Left lung (tissue), 10 donors: Measurements from ENCODE around the gene BBX. TPM values are rescaled to one million over a fixed set of nuclear protein-coding genes. Genes with fewer than 3 reads are reported as not detected.

Experiments
- ATAC-seq: fragments of 200-7000 bp; cut with Tn5 transposase; one replicate; pipeline ENCODE4 v1.9.1; 2020; ENCODE audit warnings: moderate library complexity
- DNase-seq, 4 donors: peaks; one replicate each; pipeline ENCODE4 v3.0.0-alpha.2; 2013 to 2020
- H3K27ac ChIP-seq, 2 donors: fragments of 200-600 bp; sonication (generic) in 1 of 2; one replicate each; pipeline versions ENCODE4 v1.5.0 to v1.8.0; 2020 to 2021
- H3K27me3 ChIP-seq, 2 donors: fragments of 200-600 bp; sonication (generic) in 1 of 2; one replicate each; pipeline versions ENCODE4 v1.5.0 to v1.8.0; 2020 to 2021
- H3K36me3 ChIP-seq, 2 donors: fragments of 200-600 bp; sonication (generic) in 1 of 2; one replicate each; pipeline versions ENCODE4 v1.5.0 to v1.8.0; 2020 to 2021
- H3K4me1 ChIP-seq, 2 donors: fragments of 200-600 bp; one replicate each; pipeline ENCODE4 v1.8.0; 2021
- H3K4me3 ChIP-seq, 2 donors: fragments of 200-600 bp; sonication (generic) in 1 of 2; one replicate each; pipeline versions ENCODE4 v1.5.0 to v1.8.0; 2020 to 2021; ENCODE audit warnings: mild to moderate bottlenecking in 1 of 2
- H3K9me3 ChIP-seq, 2 donors: fragments of 200-600 bp; sonication (generic) in 1 of 2; one replicate each; pipeline versions ENCODE4 v1.5.0 to v1.8.0; 2020 to 2021
- intact Hi-C, 2 donors: fragments of 100-400 bp; cut with DNase I; formaldehyde crosslinking; loops; one replicate each; pipeline versions ENCODE4 v1.11.2 to v1.14.2; 2022
- polyA plus RNA-seq, 6 donors: library from polyadenylated mRNA; unstranded; fragments of 120-200 nt; gene quantifications; one replicate each; pipeline ENCODE4 v1.2.1, GENCODE V29; 2013; ENCODE audit not compliant: insufficient read length in 6 of 6
- total RNA-seq, 2 donors: library from RNA; stranded (reverse); fragmentation: NEBNext Ultra II Directional; extraction: Animal tissue kit (Norgen Biotek cat#: 25700); gene quantifications; one replicate each; pipeline ENCODE4 v1.2.1, GENCODE V29; 2021
- TF ChIP-seq, protein P1 (sequence below), 2 donors: fragments of 200-600 bp; sonication (generic) in 1 of 2; IDR thresholded peaks; one replicate each; pipeline versions ENCODE4 v1.5.0 to v1.8.0; 2021; ENCODE audit warnings: antibody characterized with exemption in 2 of 2
- donor health status: DM: no; HTN: yes; CAD: no.
- donor health status: DM: no; HTN: no; CAD: no.

BBX gene
- total and polyA plus RNA-seq, 8 donors, result 43.0 to 67.1 (median 53.3) TPM

DNA sequence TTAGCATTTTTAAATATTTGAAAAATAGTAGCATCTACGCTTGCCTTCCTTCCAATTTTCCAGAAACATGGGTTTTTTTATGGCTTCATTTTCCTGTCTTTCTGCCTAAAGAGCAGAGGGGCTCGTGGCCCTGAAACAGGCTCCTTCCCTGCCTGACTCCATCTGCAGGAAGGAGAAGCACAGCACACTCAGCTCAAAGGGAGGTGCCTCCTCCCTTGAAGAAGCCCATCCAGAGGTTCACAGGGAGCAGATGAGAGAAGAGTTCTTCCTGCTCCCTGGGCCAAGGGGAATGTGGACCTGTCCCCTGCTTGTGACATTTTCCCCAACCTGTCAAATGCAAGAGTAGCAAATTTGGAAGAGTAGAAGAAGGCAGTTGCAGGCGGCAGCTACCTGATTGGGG is 55.8 kb downstream of the BBX start:
- TF ChIP-seq, protein P1, sequence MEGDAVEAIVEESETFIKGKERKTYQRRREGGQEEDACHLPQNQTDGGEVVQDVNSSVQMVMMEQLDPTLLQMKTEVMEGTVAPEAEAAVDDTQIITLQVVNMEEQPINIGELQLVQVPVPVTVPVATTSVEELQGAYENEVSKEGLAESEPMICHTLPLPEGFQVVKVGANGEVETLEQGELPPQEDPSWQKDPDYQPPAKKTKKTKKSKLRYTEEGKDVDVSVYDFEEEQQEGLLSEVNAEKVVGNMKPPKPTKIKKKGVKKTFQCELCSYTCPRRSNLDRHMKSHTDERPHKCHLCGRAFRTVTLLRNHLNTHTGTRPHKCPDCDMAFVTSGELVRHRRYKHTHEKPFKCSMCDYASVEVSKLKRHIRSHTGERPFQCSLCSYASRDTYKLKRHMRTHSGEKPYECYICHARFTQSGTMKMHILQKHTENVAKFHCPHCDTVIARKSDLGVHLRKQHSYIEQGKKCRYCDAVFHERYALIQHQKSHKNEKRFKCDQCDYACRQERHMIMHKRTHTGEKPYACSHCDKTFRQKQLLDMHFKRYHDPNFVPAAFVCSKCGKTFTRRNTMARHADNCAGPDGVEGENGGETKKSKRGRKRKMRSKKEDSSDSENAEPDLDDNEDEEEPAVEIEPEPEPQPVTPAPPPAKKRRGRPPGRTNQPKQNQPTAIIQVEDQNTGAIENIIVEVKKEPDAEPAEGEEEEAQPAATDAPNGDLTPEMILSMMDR (IDR thresholded peaks at IDR 0.05), result no peak
- no peaks in the 10 kb centered on the region for H3K9me3 ChIP-seq
- no peaks in the 10 kb centered on the region for H3K36me3 ChIP-seq
- no peak overlapping the region for H3K27ac ChIP-seq
- peaks cover 0 to 5% of the 10 kb centered on the region in 2 donors for H3K4me1 ChIP-seq
- intact Hi-C loops, result no loop called here
- no peak overlapping the region for H3K4me3 ChIP-seq
- H3K27me3 ChIP-seq, result no peaks in the 10 kb centered on the region
- DNase-seq, result no peak
- no peak for ATAC-seq

DNA sequence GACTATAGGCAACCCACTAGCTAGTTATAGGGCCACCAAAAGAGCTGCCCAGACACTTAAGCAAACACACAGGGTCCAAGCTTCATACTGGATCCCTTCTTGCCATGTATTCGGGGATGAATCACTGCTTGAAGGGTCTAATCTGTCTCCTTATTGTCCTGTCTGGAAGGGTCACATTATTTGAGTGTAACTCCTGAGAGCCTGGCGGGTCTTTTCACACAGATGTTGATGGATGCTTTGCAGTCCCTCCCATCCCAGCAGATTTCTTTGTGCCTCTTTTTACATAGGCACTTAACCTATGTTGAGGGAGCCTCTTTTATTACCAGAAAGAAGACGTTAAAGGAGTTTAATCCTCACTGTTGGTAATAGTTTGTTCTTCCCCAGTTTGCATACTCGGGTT is 56.6 kb downstream of the BBX start:
- TF ChIP-seq, protein P1 (IDR thresholded peaks at IDR 0.05), result no peak
- Histone ChIP-seq H3K4me1 (peaks cover 0 to 5% of the 10 kb centered on the region in 2 donors), H3K27me3 (no peaks in the 10 kb centered on the region), H3K4me3 (no peak overlapping the region), H3K9me3 (no peaks in the 10 kb centered on the region), H3K27ac (no peak overlapping the region), H3K36me3 (no peaks in the 10 kb centered on the region)
- no peak for DNase-seq
- ATAC-seq, result no peak
- intact Hi-C loops, result no loop called here

DNA sequence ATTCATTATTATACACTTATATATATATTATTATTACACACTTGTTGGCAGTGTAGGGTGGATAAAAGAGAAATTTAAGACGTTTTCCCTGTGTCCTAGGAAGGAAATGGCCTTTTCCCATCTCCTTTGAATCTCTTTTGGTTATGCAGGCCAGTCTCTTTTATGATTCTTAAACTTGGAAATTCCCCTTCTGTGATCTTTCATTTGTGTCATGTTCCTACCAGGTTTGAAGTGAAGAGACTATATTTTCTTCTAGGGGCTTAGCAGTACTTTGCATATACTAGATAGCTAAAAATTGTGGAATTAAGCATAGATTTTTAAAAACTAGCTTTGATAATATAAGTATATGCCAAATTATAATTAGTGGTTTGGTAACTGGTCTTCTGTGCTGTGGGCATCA is 58.5 kb downstream of the BBX start:
- TF ChIP-seq, protein P1 (IDR thresholded peaks at IDR 0.05), result no peak

DNA sequence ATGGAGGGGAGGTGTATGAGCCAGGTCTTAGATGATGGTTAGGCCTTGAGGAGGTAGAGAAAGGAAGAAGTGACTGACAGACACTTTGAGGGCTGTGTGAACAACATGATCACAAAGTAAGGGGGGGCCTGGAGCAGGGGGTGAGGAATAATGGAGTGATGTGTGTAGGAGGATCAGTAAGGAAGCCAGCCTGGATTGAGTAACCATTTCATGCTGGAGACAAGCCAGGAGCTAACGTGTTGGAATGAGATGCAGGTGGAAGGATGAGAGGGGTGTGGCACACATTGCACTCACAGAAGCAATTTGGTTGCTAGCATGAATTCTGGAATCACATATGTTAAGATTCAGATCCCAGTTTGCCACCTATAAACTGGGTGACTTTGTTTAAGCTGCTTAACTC is 65.5 kb downstream of the BBX start:
- no peak for ATAC-seq
- no peak overlapping the region for H3K27ac ChIP-seq
- no peaks in the 10 kb centered on the region for H3K36me3 ChIP-seq
- DNase-seq, result no peak
- no peaks in the 10 kb centered on the region for H3K4me1 ChIP-seq
- TF ChIP-seq, protein P1 (IDR thresholded peaks at IDR 0.05), result no peak
- H3K27me3 ChIP-seq, result no peaks in the 10 kb centered on the region
- no peak overlapping the region for H3K4me3 ChIP-seq
- no peaks in the 10 kb centered on the region for H3K9me3 ChIP-seq
- intact Hi-C loops, result no loop called here

More for the DNA sequence above, 58.5 kb downstream of the BBX start:
- H3K36me3 ChIP-seq, result no peaks in the 10 kb centered on the region
- H3K27me3 ChIP-seq, result no peaks in the 10 kb centered on the region
- H3K4me1 ChIP-seq, result peaks cover 0 to 5% of the 10 kb centered on the region in 2 donors
- DNase-seq, result no peak
- no peak overlapping the region for H3K4me3 ChIP-seq
- intact Hi-C loops, result no loop called here
- H3K27ac ChIP-seq, result no peak overlapping the region
- no peaks in the 10 kb centered on the region for H3K9me3 ChIP-seq
- no peak for ATAC-seq

DNA sequence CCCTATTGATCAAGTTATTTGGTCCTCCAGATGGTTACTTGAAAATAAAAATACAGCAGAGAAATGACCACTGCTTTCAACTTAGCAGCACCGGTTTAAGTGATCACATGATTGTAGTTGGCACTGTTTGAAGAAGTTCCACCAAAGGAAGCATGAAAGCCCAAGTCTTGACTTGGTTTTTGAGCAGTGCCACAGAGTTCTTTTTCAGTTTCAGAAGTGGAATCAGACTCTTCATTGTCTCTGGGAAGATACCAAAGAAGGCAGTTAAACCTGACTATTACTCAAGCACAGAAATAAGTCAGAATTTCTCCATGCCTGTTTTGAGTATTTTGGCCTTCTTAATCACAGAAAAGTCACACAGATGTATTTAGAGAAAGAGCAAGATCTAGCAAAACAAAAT is 66.7 kb downstream of the BBX start:
- H3K36me3 ChIP-seq, result no peaks in the 10 kb centered on the region
- no peaks in the 10 kb centered on the region for H3K27me3 ChIP-seq
- no peak overlapping the region for H3K27ac ChIP-seq
- H3K4me3 ChIP-seq, result no peak overlapping the region
- ATAC-seq (no peak), DNase-seq (no peak)
- TF ChIP-seq, protein P1 (IDR thresholded peaks at IDR 0.05), result no peak
- no peaks in the 10 kb centered on the region for H3K4me1 ChIP-seq
- no peaks in the 10 kb centered on the region for H3K9me3 ChIP-seq
- intact Hi-C loops, result no loop called here
